D721Med (cell line): Measurements from ENCODE around the gene VEGFA.

Source experiments
- DNase-seq: peaks from one replicate; pipeline ENCODE4 v3.0.0; 2011; ENCODE audit warnings: low spot score; ENCODE audit not compliant: insufficient read length
- FAIRE-seq: peaks from 2 replicates; lab custom pipeline; 2011; peaks lifted over from hg19 to GRCh38; lab: Jason Lieb, UNC
- TF ChIP-seq, protein P1 (sequence below): IDR thresholded peaks from 2 replicates; pipeline ENCODE4 v1.5.1; 2012; ENCODE audit warnings: mild to moderate bottlenecking, control low read depth; ENCODE audit not compliant: insufficient read depth; ENCODE audit errors: missing control alignments

The VEGFA gene

GRCh38 chr6:43829470-43829869 lies 59.5 kb downstream of the VEGFA start:
- no peak for DNase-seq
- FAIRE-seq, result no peak
- TF ChIP-seq, protein P1, sequence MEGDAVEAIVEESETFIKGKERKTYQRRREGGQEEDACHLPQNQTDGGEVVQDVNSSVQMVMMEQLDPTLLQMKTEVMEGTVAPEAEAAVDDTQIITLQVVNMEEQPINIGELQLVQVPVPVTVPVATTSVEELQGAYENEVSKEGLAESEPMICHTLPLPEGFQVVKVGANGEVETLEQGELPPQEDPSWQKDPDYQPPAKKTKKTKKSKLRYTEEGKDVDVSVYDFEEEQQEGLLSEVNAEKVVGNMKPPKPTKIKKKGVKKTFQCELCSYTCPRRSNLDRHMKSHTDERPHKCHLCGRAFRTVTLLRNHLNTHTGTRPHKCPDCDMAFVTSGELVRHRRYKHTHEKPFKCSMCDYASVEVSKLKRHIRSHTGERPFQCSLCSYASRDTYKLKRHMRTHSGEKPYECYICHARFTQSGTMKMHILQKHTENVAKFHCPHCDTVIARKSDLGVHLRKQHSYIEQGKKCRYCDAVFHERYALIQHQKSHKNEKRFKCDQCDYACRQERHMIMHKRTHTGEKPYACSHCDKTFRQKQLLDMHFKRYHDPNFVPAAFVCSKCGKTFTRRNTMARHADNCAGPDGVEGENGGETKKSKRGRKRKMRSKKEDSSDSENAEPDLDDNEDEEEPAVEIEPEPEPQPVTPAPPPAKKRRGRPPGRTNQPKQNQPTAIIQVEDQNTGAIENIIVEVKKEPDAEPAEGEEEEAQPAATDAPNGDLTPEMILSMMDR, result no peak

- FAIRE-seq, result no peak
- TF ChIP-seq, protein P1, result no peak
- DNase-seq, result no peak
These were observed 60.8 kb downstream of the VEGFA start for GRCh38 chr6:43830775-43831174.

GRCh38 chr6:43831191-43831590 lies 61.2 kb downstream of the VEGFA start:
- DNase-seq (no peak), FAIRE-seq (no peak)
- TF ChIP-seq, protein P1, result no peak

- FAIRE-seq (no peak), DNase-seq (no peak)
- TF ChIP-seq, protein P1, result no peak
These were observed 63.4 kb downstream of the VEGFA start for GRCh38 chr6:43833223-43833995.

- DNase-seq (no peak), FAIRE-seq (no peak)
- TF ChIP-seq, protein P1, result no peak
These were observed 64.0 kb downstream of the VEGFA start for GRCh38 chr6:43833996-43834390.

GRCh38 chr6:43834528-43835155 lies 64.6 kb downstream of the VEGFA start:
- TF ChIP-seq, protein P1, result no peak
- FAIRE-seq, result no peak
- no peak for DNase-seq
